NCI-H1417 (cell line): ENCODE data around the gene TXNL4A.
"Not testable (repeated sequence)": the region's sequence is repeated elsewhere in the genome, so short reads cannot be mapped to it uniquely, and the experiment has no call there.

ENCODE experiments used
- DNase-seq, 3 experiments: peaks; one replicate each; lab custom pipeline; 2025; lab: John Stamatoyannopoulos, UW

TXNL4A gene

GRCh38 chr18:79999701-80000100 is 11.3 kb upstream of the TXNL4A start:
- not testable (repeated sequence) for DNase-seq

DNA sequence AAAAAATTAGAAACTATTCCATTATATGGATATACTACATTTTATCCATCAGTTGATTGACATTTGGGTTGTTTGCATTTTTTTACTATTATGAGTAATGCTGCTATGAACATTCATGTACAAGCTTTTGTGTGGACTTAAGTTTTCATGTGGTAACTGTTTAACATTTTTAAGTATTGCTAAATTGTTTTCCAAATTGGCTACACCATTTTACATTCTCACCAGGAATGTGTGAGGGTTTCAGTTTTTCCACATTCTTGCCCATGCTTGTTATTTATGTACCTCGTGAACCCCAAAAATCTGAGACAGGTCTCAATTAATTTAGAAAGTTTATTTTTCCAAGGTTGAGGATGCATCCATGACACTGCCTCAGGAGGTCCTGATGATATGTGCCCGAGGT is 3.1 kb upstream of the TXNL4A start:
- no peak for DNase-seq

DNA sequence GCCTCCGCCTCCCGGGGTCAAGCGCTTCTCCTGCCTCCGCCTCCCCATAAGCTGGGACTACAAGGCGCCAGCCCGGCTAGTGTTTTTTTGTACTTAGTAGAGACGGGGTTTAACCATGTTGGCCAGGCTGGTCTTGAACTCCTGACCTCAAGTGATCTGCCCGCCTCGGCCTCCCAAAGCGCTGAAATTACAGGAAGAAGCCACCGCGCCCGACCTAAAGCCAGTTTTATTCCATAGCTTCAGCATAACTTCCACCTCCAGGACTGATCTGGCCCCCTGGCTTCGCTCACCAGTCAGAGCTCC is 783 bp upstream of the TXNL4A start:
- DNase-seq = no peak

DNA sequence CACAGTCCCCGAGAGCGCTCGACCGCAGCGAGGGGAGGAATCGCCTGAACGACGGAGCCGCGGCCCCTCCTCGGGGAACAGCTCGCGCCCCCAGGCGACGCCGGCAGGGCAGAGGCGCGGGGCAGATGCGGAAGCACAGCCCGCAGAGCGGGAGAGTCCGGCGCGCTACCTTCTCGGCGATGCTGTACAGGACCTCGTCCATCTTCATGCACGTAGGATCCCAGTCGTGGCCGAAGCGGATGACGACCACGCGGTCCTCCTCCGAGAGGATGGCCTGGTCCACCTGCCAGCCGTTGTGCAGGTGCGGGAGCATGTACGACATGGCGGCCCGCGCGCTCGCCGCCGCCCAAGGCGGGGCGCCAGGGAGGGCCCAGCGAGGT is 302 bp downstream of the TXNL4A start:
- peak; percentile 29 to 96 (median 93) for DNase-seq

DNA sequence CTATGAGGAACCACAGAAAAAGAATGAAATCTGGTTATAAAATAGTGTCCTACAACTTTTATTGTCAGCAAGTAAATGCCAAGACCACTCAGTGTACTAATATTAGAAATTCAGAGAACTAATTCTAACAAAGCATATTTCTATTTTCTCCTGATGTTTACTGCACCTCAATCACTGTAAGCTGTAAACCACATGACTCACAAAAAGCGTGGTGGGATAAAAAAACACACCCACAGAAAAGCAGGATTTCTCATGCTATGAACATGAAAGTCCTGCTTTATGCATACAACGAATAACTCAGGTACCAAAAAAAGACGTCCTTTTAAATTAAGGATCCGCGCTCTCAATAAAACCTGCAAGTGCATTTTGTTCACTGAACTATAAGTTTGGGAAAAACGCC is 797 bp downstream of the TXNL4A start:
- DNase-seq = no peak

DNA sequence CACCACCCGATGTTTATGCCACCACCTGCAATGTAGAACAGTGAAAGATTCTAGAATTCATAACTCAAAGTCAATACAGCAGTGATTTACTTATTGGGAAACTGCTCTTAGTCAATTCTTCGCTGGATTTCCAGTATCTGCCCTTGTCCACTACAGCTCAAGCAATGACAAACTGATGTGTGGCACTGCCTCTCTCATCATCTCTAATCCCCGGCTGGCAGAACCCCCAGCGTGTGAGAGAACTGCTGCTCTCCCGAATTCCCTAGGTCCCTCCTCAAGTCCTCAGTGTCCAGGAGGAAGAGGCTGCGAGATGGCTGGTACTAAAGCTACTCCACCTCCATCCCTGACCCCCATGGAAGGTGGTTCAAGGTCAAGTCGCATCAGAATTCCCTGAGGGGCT is 1.6 kb downstream of the TXNL4A start:
- DNase-seq = peak in 1 of 3 experiments; percentile 23

DNA sequence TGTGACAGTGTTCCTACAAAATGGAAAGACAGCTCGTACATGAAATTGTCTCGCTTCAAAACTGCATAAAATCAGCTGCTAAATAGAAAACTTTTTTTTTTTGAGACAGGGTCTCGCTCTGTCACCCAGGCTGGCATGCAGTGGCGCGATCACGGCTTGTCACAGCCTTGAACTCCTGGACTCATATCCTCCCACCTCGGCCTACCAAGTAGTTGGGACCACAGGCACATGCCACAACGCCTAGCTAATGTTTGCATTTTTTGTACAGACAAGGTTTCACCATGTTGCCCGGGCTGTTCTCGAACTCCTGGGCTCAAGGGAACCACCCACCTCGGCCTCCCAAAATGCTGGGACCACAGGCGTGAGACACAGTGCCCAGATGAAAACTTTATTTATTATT is 3.2 kb downstream of the TXNL4A start:
- no peak for DNase-seq

- no peak for DNase-seq
Observed at GRCh38 chr18:79983793-79984192, 4.6 kb downstream of the TXNL4A start.

- DNase-seq = no peak
Observed at GRCh38 chr18:79983253-79983652, 5.1 kb downstream of the TXNL4A start.

DNA sequence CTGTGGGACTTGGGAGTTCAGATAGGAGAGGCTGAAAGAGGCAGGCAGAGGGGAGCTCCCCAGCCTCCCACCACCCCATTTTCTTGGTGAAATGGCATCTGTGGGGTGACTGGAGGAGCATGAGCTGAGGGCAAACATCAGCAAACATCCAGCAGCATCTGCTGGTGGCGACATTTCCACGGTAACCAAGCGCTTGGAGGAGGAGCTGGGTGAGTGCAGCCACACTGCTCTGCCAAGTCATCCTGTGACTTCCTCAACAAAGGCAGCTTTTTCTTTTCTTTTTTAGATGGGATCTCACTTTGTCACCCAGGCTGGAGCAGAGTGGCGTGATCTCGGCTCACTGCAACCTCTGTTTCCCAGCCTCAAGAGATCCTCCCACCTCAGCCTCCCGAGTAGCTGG is 5.6 kb downstream of the TXNL4A start:
- peak in 1 of 3 experiments; percentile 29 for DNase-seq

- DNase-seq = no peak
Observed at GRCh38 chr18:79980585-79980984, 7.8 kb downstream of the TXNL4A start.

- no peak for DNase-seq
Observed at GRCh38 chr18:79979843-79980242, 8.5 kb downstream of the TXNL4A start.

- no peak for DNase-seq
Observed at GRCh38 chr18:79975985-79976680, 12.2 kb downstream of the TXNL4A start.

DNA sequence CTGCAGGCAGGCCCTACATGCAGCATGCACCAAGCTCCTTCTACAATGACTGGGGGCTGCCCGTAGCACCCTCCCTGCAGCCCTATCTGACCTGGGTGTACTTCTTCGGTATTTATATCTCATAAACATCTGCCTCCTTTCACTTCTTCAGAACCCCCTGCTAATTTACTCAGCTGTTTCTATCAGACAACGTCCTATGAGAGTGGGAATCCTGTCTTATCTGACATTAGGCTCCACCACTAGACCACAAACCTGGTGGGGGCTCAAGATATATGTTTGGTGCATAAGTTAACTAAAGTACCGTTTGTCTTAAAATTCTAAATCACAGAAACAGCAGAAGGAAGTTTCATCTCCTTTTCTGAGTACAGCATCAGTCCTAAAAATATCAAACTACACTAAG is 13.3 kb downstream of the TXNL4A start:
- DNase-seq = no peak

- no peak for DNase-seq
Observed at GRCh38 chr18:79974025-79974654, 14.2 kb downstream of the TXNL4A start.

GRCh38 chr18:79973517-79973916 is 14.8 kb downstream of the TXNL4A start:
- DNase-seq = no peak

- DNase-seq = no peak
Observed at GRCh38 chr18:79972720-79973119, 15.6 kb downstream of the TXNL4A start.

- DNase-seq = no peak
Observed at GRCh38 chr18:79971986-79972385, 16.4 kb downstream of the TXNL4A start.

DNA sequence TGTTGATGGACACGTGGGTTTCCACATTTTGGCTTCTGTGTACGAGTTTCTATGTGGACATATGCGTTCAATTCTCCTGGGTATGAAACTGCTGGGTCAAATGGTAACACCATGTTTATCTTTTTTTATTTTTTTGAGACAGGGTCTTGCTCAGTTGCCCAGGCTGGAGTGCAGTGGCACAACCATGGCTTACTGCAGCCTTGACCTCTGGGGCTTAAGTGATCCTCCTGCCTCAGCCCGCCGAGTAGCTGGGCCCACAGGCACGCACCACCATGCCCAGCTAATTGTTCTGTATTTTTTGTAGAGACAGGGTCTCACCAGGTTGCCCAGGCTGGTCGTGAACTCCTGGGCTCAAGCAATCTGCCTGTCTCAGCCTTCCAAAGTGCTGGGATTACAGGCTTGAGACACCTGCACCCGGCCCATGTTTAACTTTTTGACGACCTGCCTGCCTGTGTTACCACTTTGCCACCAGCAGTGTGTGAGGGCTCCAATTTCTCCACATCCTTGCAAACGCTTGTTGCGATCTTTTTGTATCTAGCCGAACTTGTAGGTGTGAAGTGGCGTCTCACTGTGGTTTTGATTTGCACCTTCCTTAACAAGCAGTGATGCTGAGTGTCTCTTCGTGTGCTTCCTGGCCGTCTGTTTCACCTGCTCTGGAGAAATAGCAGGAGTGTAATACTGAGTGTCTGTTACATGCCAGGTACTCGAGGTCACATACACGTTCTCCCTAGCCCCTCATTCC is 17.0 kb downstream of the TXNL4A start:
- no peak for DNase-seq

DNA sequence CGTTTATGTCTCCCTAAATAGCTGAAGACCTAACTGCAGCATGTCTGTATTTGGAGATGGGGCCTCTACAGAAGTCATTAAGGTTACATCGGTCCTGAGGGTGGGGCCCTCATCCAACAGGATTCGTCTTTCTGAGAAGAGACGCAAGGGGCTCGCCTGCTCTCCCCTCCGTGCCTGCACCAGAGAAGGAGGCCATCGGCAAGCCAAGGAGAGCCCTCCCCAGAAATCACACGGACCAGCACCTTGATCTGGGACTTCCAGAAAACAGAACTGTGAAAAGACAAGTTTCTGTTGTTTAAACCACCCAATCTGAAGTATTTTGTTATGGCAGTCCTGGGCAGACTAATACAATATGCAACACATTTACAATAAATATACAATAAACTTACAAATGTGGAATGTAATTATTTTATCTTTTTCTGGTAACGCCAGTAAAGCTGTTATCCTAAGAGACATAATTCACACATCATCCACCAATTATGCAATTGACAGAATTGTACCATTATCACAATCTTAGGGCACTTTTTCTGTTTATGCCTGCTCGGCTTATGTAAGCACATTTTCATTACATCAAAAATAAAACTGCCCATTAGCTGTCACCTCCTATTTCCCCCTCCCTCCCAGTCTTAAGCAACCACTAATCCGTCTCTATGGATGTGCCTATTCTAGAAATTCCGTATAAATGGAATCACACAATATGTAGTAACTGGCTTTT is 17.8 kb downstream of the TXNL4A start:
- no peak for DNase-seq

- peak in 2 of 3 experiments; percentile 33 to 51 for DNase-seq
Observed at GRCh38 chr18:79965119-79965902, 23.1 kb downstream of the TXNL4A start.
